ENCODE results near the gene HSD3B1.
"Not testable (repeated sequence)": the region's sequence is repeated elsewhere in the genome, so short reads cannot be mapped to it uniquely, and the experiment has no call there.

DNA sequence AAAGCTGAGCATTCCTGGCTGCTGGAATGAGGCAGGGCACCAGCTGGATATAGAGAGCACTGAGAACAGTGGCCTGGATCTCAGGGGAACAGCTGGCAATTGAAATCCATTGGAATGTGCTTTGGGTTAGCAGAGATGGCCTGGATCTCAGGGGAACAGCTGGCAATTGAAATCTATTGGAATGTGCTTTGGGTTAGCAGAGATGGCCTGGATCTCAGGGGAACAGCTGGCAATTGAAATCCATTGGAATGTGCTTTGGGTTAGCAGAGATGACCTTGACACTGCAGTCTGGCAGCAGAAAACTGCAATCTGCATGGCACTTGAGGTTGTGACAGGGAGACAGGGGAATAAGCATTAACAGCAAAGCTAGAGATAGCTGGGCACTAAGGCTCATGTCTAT, 10.7 kb downstream of the HSD3B1 start:
- not testable (repeated sequence) for TF ChIP-seq POLR2AphosphoS5 (IDR thresholded peaks at IDR 0.05; ENCODE audit: low read depth); JUNB (IDR thresholded peaks at IDR 0.05; ENCODE audit: unreplicated experiment); EZH2 (IDR thresholded peaks at IDR 0.05; ENCODE audit: low read depth, unreplicated experiment); NANOG (IDR thresholded peaks at IDR 0.05; ENCODE audit: borderline replicate concordance); EZH2phosphoT487 (IDR thresholded peaks at IDR 0.05; ENCODE audit: unreplicated experiment); CREB1 (CRISPR knock-in tag; IDR thresholded peaks at IDR 0.05; ENCODE audit: low read depth); ZNF114 (CRISPR knock-in tag; IDR thresholded peaks at IDR 0.05); STAT1 (IDR thresholded peaks at IDR 0.05; ENCODE audit: unreplicated experiment)
- TF ChIP-seq, protein P1, sequence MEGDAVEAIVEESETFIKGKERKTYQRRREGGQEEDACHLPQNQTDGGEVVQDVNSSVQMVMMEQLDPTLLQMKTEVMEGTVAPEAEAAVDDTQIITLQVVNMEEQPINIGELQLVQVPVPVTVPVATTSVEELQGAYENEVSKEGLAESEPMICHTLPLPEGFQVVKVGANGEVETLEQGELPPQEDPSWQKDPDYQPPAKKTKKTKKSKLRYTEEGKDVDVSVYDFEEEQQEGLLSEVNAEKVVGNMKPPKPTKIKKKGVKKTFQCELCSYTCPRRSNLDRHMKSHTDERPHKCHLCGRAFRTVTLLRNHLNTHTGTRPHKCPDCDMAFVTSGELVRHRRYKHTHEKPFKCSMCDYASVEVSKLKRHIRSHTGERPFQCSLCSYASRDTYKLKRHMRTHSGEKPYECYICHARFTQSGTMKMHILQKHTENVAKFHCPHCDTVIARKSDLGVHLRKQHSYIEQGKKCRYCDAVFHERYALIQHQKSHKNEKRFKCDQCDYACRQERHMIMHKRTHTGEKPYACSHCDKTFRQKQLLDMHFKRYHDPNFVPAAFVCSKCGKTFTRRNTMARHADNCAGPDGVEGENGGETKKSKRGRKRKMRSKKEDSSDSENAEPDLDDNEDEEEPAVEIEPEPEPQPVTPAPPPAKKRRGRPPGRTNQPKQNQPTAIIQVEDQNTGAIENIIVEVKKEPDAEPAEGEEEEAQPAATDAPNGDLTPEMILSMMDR (conservative IDR thresholded peaks at IDR 0.05; ENCODE audit: low read depth in 2 of 2), result not testable (repeated sequence)
- TF ChIP-seq, protein P2, sequence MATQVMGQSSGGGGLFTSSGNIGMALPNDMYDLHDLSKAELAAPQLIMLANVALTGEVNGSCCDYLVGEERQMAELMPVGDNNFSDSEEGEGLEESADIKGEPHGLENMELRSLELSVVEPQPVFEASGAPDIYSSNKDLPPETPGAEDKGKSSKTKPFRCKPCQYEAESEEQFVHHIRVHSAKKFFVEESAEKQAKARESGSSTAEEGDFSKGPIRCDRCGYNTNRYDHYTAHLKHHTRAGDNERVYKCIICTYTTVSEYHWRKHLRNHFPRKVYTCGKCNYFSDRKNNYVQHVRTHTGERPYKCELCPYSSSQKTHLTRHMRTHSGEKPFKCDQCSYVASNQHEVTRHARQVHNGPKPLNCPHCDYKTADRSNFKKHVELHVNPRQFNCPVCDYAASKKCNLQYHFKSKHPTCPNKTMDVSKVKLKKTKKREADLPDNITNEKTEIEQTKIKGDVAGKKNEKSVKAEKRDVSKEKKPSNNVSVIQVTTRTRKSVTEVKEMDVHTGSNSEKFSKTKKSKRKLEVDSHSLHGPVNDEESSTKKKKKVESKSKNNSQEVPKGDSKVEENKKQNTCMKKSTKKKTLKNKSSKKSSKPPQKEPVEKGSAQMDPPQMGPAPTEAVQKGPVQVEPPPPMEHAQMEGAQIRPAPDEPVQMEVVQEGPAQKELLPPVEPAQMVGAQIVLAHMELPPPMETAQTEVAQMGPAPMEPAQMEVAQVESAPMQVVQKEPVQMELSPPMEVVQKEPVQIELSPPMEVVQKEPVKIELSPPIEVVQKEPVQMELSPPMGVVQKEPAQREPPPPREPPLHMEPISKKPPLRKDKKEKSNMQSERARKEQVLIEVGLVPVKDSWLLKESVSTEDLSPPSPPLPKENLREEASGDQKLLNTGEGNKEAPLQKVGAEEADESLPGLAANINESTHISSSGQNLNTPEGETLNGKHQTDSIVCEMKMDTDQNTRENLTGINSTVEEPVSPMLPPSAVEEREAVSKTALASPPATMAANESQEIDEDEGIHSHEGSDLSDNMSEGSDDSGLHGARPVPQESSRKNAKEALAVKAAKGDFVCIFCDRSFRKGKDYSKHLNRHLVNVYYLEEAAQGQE (IDR thresholded peaks at IDR 0.05; ENCODE audit: unreplicated experiment), result not testable (repeated sequence)
- TF ChIP-seq, protein P3, sequence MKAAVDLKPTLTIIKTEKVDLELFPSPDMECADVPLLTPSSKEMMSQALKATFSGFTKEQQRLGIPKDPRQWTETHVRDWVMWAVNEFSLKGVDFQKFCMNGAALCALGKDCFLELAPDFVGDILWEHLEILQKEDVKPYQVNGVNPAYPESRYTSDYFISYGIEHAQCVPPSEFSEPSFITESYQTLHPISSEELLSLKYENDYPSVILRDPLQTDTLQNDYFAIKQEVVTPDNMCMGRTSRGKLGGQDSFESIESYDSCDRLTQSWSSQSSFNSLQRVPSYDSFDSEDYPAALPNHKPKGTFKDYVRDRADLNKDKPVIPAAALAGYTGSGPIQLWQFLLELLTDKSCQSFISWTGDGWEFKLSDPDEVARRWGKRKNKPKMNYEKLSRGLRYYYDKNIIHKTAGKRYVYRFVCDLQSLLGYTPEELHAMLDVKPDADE (IDR thresholded peaks at IDR 0.05), result not testable (repeated sequence)
